Upper lobe of left lung (tissue), 4 donors: ENCODE measurements around the gene FOXS1.

Experiments
- POLR2AphosphoS5 ChIP-seq, 2 donors: sonication (generic); formaldehyde crosslinking; IDR thresholded peaks; one replicate each; pipeline ENCODE4 v1.5.1; 2017; ENCODE audit warnings: antibody characterized with exemption in 2 of 2
- TF ChIP-seq, protein P1 (sequence below), 6 experiments: fragments of 450-650 bp in 4 of 6; fragments of 200-600 bp in 2 of 6; sonication (generic) in 2 of 6; IDR thresholded peaks; one replicate each; pipeline ENCODE4 v1.5.1; 2016 to 2019; ENCODE audit warnings: antibody characterized with exemption in 6 of 6

GRCh38 chr20:31821427-31821826, 24.0 kb downstream of the FOXS1 start:
- TF ChIP-seq POLR2AphosphoS5 (IDR thresholded peaks at IDR 0.05), result no peak
- TF ChIP-seq, protein P1, sequence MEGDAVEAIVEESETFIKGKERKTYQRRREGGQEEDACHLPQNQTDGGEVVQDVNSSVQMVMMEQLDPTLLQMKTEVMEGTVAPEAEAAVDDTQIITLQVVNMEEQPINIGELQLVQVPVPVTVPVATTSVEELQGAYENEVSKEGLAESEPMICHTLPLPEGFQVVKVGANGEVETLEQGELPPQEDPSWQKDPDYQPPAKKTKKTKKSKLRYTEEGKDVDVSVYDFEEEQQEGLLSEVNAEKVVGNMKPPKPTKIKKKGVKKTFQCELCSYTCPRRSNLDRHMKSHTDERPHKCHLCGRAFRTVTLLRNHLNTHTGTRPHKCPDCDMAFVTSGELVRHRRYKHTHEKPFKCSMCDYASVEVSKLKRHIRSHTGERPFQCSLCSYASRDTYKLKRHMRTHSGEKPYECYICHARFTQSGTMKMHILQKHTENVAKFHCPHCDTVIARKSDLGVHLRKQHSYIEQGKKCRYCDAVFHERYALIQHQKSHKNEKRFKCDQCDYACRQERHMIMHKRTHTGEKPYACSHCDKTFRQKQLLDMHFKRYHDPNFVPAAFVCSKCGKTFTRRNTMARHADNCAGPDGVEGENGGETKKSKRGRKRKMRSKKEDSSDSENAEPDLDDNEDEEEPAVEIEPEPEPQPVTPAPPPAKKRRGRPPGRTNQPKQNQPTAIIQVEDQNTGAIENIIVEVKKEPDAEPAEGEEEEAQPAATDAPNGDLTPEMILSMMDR (IDR thresholded peaks at IDR 0.05), result no peak
